MM.1S (cell line): Measurements from ENCODE around the gene ROPN1B.
"Not testable (repeated sequence)": the region's sequence is repeated elsewhere in the genome, so short reads cannot be mapped to it uniquely, and the experiment has no call there.

ENCODE experiments used
- CTCF ChIP-seq: fragments of 300-600 bp; sonication (generic); IDR thresholded peaks from 2 replicates; pipeline ENCODE4 v1.5.1; 2016; ENCODE audit warnings: antibody characterized with exemption, low read length, mixed read lengths
- EZH2 ChIP-seq: fragments of 300-600 bp; sonication (generic); optimal IDR thresholded peaks from 2 replicates; pipeline ENCODE3; 2017; ENCODE audit warnings: low read depth, mild to moderate bottlenecking, antibody characterized with exemption, low read length, mixed read lengths
- EZH2phosphoT487 ChIP-seq: fragments of 300-600 bp; sonication (generic); IDR thresholded peaks from 2 replicates; pipeline ENCODE4 v1.6.1; 2018; ENCODE audit warnings: antibody characterized with exemption, low read length

- TF ChIP-seq CTCF = peak; percentile 56
- TF ChIP-seq EZH2, EZH2phosphoT487: not testable (repeated sequence)
These were observed 47.3 kb upstream of the ROPN1B start for GRCh38 chr3:125921712-125922111.
